Left lobe of liver (tissue), 2 donors: ENCODE data around the gene MRPL50. TPM values are rescaled to one million over a fixed set of nuclear protein-coding genes. Genes with fewer than 3 reads are reported as not detected.

ENCODE experiments used
- ATAC-seq: fragments of 200-7000 bp; cut with Tn5 transposase; one replicate; pipeline ENCODE4 v1.9.1; 2020; ENCODE audit warnings: mild to moderate bottlenecking, moderate library complexity
- DNase-seq: peaks from one replicate; pipeline ENCODE4 v3.0.0-alpha.2; 2020; ENCODE audit warnings: low spot score
- total RNA-seq: library from RNA; stranded (reverse); gene quantifications from one replicate; pipeline ENCODE4 v1.2.1, GENCODE V29; 2021
- donor health status: DM: no; HTN: no; CAD: no; lungs with moderate emphysema.
- donor health status: DM: no; HTN: yes; CAD: no.

Gene MRPL50
- total RNA-seq, 1 donor from 2014 or later = 5.1 TPM

DNA sequence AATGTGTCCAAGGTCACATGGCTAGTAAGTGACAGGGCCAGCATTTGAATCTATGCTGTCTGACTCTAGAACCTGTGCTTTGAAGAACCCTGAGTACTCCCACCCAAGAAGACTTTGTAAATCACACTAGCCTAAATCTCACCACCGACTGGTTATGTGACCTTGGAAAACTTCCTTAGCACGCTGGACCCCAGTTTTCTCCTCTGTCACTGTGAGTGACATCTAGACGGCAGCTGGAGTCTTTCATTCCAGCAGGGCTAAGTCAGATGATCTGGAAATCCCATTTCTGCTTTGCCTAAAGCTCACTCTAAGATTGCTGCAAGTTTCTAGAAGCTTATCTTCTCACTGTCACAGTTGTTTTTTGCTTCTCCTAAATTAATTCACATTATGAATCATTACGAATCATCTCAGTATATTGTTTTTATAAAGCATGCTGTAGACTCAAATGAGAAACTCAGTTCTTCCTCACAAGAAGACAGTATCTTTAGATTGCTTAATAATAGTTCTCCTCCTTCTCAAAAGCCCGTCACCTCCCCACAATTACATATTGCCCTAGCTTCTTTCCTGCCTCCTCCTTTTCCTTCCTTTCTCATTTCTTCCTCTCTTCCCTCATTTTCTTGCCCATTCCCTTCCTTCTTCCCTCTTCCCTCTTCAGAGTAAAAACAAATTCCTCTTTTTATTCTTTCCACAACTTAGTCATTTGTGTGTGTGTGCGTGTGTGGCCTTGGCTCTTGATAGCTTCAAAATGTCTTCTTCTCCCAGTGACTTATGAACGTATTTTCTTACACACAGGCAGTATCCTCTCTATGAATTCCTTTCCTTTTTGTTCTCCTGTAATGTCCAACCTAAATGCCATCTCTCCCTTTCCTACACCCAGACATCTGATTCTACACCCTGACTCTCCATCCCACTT lies 20.4 kb upstream of the MRPL50 start:
- DNase-seq = no peak
- peak; percentile 35 for ATAC-seq

GRCh38 chr9:101417977-101418376 lies 19.6 kb upstream of the MRPL50 start:
- DNase-seq (no peak), ATAC-seq (peak; percentile 35)

GRCh38 chr9:101417389-101417788 lies 19.0 kb upstream of the MRPL50 start:
- ATAC-seq = peak; percentile 7
- DNase-seq = no peak

DNA sequence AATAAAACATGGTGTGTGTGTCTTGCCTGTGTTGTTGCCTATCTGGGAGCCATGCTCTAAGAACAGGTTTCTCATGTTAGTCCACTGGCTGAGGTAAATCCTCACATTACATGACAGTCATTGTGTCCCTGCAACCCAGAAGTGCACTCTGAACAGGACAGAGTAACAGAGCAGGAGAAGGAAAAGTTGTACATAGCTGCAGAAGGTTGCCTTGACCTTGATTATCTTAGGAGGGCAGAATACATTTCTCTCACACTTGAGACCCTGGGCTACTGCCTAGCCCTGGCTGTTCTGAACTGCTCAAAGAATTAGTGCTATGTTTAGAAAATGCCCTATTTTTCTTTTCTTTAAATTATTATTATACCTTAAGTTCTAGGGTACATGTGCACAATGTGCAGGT lies 17.2 kb upstream of the MRPL50 start:
- ATAC-seq = no peak
- DNase-seq = no peak

DNA sequence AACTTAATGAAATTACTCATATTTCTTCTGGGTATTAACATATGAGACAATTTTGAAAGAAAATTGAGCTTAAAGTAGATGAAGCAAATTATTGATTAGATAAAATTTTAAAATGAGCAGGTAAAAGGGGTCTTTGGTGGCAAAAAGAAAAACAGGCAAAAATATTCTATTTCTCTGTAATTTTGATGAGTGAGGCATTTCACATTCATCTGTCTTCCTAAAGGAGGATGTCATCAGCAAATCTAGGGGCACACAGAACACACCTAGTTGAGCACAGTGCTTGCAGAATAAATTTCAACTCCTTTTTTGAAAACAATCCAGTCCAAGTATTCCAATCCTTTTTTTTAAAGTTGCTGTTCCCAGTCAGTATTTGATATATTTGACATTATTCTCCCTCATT lies 16.4 kb upstream of the MRPL50 start:
- ATAC-seq = no peak
- DNase-seq = no peak

GRCh38 chr9:101409079-101409477 lies 10.7 kb upstream of the MRPL50 start:
- no peak for ATAC-seq
- no peak for DNase-seq

DNA sequence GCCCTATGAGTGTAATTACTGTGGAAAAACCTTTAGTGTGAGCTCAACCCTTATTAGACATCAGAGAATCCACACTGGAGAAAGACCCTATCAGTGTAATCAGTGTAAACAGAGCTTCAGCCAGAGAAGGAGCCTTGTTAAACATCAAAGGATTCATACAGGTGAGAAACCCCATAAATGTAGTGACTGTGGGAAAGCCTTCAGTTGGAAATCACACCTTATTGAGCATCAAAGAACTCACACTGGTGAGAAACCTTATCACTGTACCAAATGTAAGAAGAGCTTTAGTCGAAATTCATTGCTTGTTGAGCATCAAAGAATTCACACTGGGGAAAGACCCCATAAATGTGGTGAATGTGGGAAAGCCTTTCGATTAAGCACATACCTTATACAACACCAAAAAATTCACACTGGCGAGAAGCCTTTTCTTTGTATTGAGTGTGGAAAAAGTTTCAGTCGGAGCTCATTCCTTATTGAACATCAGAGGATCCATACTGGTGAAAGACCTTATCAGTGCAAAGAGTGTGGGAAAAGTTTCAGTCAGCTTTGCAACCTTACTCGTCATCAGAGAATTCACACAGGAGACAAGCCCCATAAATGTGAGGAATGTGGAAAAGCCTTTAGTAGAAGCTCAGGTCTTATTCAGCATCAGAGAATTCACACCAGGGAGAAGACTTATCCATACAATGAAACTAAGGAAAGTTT lies 10.1 kb upstream of the MRPL50 start:
- DNase-seq = no peak
- no peak for ATAC-seq

DNA sequence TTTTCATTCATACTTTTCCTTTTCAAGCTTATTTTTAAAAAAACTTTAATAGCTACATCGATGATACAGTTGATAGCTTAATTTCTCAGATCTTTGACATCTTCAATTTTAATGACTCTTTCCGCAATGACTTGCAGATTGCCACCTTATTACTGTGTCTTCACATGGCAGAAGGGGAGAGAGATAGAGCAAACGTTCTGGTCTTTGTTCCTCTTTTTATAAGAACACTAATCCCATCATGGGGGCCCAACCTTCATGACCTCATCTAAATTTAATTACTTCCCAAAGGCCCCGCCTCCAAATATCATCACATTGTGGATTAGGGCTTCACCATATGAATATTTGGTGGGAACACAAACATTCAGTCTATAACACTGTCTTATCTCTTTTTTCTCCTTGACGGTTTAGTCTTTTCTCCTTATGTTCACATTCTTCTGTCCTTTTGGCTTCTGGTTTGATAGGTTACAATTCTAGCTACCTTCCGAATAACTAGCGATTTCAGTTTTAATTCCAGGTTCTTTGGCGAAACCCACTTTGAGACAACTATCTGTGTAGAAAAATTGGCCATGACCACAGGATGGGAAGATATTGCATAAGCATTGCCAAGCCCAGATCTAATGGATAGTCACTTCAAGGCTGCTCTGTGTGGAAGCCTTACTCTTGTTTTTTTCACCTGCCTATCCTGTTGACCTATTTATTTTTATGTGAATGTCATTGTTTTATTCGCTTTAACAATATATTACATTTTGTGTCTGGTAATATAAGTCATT lies 5.3 kb upstream of the MRPL50 start:
- ATAC-seq (no peak), DNase-seq (no peak)

- DNase-seq = no peak
- ATAC-seq = no peak
Observed at GRCh38 chr9:101400120-101400519, 1.7 kb upstream of the MRPL50 start.

DNA sequence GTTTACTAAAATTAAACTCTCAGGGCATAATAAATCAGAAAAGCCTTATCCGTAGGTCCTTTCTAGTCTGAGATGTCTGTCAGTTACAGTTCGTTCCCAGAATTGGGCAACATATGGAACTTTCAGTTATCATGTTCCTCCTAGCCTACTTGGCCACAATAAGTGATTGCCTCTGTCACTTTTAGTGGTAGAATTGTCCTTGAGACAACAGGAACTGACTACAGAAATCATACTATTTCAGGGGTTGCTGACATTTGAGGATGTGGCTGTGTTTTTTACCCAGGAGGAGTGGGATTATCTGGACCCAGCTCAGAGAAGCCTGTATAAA lies 1.2 kb upstream of the MRPL50 start:
- ATAC-seq (no peak), DNase-seq (no peak)

DNA sequence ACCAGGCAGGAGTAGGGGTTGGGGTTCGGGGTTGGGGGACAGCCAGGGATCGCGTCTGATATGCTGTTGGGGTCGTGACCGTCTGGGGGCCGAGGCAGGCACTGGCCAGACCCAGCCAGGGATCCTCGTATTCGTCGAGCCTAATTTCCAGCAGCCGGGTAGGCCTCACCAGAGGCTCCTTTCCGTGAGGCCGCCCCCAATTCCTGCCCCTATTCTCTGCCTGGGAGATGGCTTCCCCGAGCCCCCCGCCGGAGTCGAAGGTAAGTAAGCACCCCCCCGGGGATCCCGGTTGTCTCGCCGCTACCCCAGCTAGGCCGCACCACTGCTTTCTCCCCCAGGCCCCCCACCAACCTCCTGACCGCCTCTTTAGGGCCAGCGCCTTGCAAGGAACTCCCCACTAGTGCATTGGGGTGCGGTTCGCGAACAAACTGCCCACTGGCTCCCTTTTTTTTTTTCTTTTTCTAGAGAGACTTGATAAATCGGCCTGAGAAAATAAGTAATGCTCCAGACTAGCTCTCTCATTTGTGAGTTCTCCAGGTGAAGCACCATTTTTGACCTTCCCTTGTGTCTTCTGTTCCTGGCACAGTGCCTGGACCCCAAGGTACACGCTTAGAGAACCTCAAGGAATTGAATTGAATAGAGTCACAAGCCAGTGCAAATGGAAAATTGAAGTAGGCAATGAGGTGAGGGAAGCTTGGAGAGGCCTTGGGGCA lies 668 bp upstream of the MRPL50 start:
- no peak for DNase-seq
- ATAC-seq = peak; percentile 8

- DNase-seq (no peak), ATAC-seq (no peak)
Observed at GRCh38 chr9:101397746-101398067, 711 bp downstream of the MRPL50 start.

DNA sequence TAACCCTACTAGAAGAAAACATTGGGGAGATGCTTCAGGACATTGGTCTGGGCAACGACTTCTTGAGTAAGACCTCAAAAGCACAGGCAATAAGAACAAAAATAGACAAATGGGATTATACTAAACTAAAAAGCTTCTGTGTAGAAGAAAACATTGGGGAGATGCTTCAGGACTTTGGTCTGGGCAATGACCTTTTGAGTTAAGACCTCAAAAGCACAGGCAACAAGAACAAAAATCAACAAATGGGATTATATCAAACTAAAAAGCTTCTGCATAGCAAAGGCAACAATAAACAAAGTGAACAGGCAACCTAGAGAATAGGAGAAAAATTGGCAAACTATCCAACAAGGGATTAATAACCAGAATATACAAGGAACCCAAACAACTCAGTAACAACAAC lies 3.7 kb downstream of the MRPL50 start:
- no peak for ATAC-seq
- no peak for DNase-seq

DNA sequence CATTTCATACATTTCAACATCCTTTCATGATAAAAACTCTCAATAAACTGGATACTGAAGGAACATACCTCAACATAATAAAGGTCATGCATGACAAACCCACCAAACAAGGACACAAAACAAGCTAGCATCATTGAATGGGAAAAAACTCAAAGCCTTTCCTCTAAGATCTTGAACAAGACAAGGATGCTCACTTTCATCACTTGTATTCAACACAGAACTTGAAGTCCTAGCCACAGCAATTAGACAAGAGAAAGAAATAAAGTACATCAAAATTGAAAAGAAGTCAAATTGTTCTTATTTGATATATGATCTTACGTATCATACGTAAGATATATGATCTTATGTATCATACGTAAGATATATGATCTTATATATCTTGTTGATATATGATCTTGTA lies 5.3 kb downstream of the MRPL50 start:
- DNase-seq = no peak
- ATAC-seq = no peak

- DNase-seq (no peak), ATAC-seq (peak; percentile 78)
Observed at GRCh38 chr9:101388507-101388993, 9.9 kb downstream of the MRPL50 start.

DNA sequence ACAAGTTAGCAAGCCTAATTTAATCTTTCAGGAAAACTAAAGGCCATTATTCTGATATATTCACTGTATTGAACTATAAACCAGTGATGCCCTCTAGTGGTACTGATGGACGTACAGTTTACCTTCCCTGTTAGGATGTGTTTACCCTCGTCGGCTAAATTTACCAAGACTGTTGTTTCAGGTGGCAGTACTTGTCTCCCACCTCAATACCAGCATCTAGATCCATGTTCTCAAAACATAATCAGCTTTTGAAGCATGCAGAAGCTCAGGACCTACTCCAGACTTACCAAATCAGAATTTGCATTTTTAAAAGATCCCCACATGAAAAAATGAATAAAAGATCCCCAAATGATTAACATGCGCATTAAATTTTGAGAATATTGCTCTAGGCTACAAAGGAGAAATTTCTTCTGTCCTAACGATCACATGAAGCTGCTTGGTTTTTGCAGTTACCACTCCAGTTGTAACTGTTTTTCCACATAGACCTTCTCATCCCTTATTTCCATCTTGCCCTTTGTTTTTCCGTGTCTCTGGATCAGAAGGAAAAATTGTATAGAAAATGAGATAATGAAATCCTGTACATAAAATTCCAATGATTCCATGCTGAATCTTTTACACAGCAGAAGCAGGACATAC lies 10.4 kb downstream of the MRPL50 start:
- ATAC-seq (peak; percentile 86), DNase-seq (no peak)

DNA sequence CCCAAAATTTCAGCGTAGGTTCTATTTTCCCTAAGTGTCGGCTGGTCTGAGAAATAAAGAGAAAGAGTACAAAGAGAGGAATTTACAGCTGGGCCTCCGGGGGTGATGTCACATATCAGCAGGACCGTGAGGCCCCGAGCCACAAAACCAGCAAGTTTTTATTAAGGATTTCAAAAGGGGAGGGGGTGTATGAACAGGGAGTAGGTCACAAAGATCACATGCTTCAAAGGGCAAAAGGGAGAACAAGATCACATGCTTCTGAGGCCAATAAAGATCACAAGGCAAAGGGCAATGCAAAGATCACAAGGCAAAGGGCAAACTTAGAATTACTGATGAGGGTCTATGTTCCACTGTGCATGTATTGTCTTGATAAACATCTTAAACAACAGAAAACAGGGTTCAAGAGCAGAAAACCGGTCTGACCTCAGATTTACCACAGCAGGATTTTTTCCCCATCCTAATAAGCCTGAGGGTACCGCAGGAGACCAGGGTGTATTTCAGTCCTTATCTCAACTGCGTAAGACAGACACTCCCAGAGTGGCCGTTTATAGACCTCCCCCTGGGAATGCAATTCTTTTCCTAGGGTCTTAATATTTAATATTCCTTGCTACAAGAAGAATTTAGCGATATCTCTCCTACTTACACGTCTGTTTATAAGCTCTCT lies 13.4 kb downstream of the MRPL50 start, which contains the start of gene BAAT:
Gene BAAT, minus strand, starts transcription at position 134 of the 664 bp plus-strand sequence. CDS start 13,602 bp downstream, outside the sequence.
- ATAC-seq = peak; percentile 36

DNA sequence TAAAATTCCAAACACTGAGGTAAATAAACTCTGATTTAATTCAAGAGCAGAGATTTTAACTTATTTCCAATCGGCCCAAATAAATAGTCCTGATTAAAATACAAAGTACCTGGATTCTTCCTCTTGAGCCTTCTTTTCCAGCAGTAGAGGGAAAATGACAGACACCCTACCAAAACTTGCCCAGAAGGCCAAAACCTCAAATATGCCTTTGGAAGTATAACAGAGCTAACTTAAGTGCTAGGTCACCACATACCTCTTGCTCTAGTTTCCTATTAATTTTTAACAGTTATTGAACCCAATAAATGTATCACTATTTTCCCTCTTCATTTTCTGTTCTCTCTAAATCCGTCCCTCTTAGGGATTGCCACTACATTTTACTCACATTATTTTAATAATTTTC lies 15.1 kb downstream of the MRPL50 start:
- DNase-seq (no peak), ATAC-seq (peak; percentile 8)

More for the DNA sequence above, 13.4 kb downstream of the MRPL50 start, which contains the start of gene BAAT:
- peak; percentile 78 for DNase-seq

GRCh38 chr9:101381833-101382342 lies 16.5 kb downstream of the MRPL50 start:
- DNase-seq = no peak
- peak; percentile 56 for ATAC-seq
